ENCODE results near the gene B3GALNT2.
"Not testable (repeated sequence)": the region's sequence is repeated elsewhere in the genome, so short reads cannot be mapped to it uniquely, and the experiment has no call there.

The B3GALNT2 gene

GRCh38 chr1:235504122-235504493 is at the start of gene B3GALNT2:
TSS of gene B3GALNT2 (minus strand) at chr1:235504452. CDS start at chr1:235504252, 200 bp downstream.
- DNase-seq (ENCODE audit: low spot score), result no peak

- DNase-seq (ENCODE audit: low spot score), result no peak
These were observed 48.9 kb upstream of the B3GALNT2 start for GRCh38 chr1:235553112-235553551.

- no peak for DNase-seq (ENCODE audit: low spot score)
These were observed 48.0 kb upstream of the B3GALNT2 start for GRCh38 chr1:235552146-235552716.

- DNase-seq (ENCODE audit: low spot score), result no peak
These were observed 45.3 kb upstream of the B3GALNT2 start for GRCh38 chr1:235549351-235550139.

GRCh38 chr1:235546369-235547155 is 42.3 kb upstream of the B3GALNT2 start:
- DNase-seq (ENCODE audit: low spot score), result not testable (repeated sequence)

GRCh38 chr1:235545292-235545930 is 41.2 kb upstream of the B3GALNT2 start:
- no peak for DNase-seq (ENCODE audit: low spot score)

GRCh38 chr1:235542845-235543244 is 38.6 kb upstream of the B3GALNT2 start:
- DNase-seq (ENCODE audit: low spot score), result not testable (repeated sequence)

- DNase-seq (ENCODE audit: low spot score), result no peak
These were observed 29.4 kb upstream of the B3GALNT2 start for GRCh38 chr1:235533476-235534168.

- DNase-seq (ENCODE audit: low spot score), result no peak
These were observed 28.1 kb upstream of the B3GALNT2 start for GRCh38 chr1:235532360-235532759.

GRCh38 chr1:235527196-235527814 is 23.1 kb upstream of the B3GALNT2 start:
- peak; percentile 20 for DNase-seq (ENCODE audit: low spot score)

GRCh38 chr1:235525314-235525713 is 21.1 kb upstream of the B3GALNT2 start:
- DNase-seq (ENCODE audit: low spot score), result no peak

- no peak for DNase-seq (ENCODE audit: low spot score)
These were observed 12.7 kb upstream of the B3GALNT2 start for GRCh38 chr1:235516862-235517446.

- no peak for DNase-seq (ENCODE audit: low spot score)
These were observed 11.7 kb upstream of the B3GALNT2 start for GRCh38 chr1:235515844-235516512.

- DNase-seq (ENCODE audit: low spot score), result peak; percentile 35
These were observed 9.5 kb upstream of the B3GALNT2 start for GRCh38 chr1:235513495-235514366.

- DNase-seq (ENCODE audit: low spot score), result no peak
These were observed 7.4 kb upstream of the B3GALNT2 start for GRCh38 chr1:235511470-235512240.

GRCh38 chr1:235510823-235511222 is 6.6 kb upstream of the B3GALNT2 start:
- DNase-seq (ENCODE audit: low spot score), result no peak

GRCh38 chr1:235507623-235508022 is 3.4 kb upstream of the B3GALNT2 start:
- DNase-seq (ENCODE audit: low spot score), result no peak

- DNase-seq (ENCODE audit: low spot score), result peak; percentile 97
These were observed 406 bp upstream of the B3GALNT2 start for GRCh38 chr1:235504494-235505222.
